ENCODE measurements around the gene PRC1. TPM values are rescaled to one million over a fixed set of nuclear protein-coding genes. Genes with fewer than 3 reads are reported as not detected.
"Not testable (repeated sequence)": the region's sequence is repeated elsewhere in the genome, so short reads cannot be mapped to it uniquely, and the experiment has no call there.

Gene PRC1
- total RNA-seq, 4 donors from 2014 or later: 12.1 to 31.0 (median 14.9) TPM

DNA sequence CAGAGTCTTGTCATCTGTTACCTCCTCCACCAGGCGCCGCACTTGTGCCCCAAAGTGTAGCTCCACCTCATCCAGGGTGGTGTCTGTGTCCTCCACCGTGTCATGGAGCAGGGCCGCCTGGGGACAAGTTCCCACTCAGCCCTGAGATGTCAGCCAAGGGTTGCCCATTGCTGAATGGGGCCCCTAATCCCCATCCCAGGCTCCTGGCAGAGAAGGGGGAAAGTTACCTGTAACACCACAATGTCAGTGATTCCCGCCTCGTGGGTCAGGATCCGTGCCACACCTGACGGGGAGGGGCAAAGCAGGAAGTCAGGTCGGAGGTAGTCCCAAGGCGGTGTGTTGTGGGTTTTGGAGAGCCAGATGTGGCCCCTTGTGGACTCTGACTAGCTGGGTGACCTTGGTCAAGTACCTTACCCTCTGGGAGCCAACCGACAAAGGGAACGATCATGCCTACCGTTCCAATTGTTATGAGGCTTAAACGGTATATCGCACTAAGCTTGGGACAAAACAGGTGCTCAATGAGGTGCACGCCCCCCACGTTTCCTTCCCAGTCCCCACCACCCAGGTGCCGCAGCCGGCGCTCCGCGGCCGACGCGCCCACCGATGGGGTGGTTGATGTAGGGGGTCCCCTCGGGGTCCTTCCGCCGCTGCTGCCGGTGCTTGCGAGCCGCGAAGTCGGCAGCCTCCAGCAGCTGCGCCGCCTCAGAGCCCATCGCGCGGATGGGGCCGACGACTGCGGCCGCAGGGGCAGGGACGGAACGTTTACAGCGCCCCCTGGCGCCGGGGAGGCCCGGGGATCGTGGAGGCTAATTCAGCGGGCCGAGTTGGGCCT, 62.3 kb downstream of the PRC1 start, which contains the start of gene HDDC3:
Gene HDDC3 (minus strand): TSS at position 722 of the 832 bp plus-strand sequence. CDS start 9 bp downstream, at position 713.
- Histone ChIP-seq H3K4me1 (peaks cover 0 to 66% (median 38%) of the 10 kb centered on the region in 4 donors), H3K27me3 (no peaks in the 10 kb centered on the region), H3K36me3 (no peaks in the 10 kb centered on the region), H3K4me3 (peak within 1 kb of the TSS; percentile 63 to 89 (median 71)), H3K27ac (peak within 1 kb of the TSS; percentile 63 to 95 (median 93)), H3K9me3 (no peaks in the 10 kb centered on the region)
- WGBS, 2 donors: 1 to 4% methylated on average over 18 to 26 of the region's 52 CpGs
- peak; percentile 77 to 85 for DNase-seq (ENCODE audit: low spot score in 2 of 2)
- TF ChIP-seq CTCF (IDR thresholded peaks at IDR 0.05): peak; percentile 91 to 97 (median 96)
- peak in 1 of 2 donors; percentile 43 for TF ChIP-seq POLR2A (IDR thresholded peaks at IDR 0.05)
- peak in 1 of 2 donors; percentile 77 for TF ChIP-seq EP300 (IDR thresholded peaks at IDR 0.05)

DNA sequence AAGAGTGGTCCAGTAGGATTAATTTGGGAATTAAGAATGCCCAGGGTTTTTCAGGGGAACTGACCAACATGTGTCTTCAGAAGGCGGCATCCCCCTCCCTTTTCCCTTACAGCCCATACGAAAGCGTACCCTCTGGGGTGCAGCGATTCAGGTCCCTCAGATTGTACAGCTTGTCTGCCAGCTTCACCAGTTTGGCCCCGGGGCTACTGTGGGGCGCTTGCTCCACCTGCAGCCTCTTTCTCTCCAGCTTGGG, 62.8 kb downstream of the PRC1 start:
- no peak for TF ChIP-seq EP300 (IDR thresholded peaks at IDR 0.05)
- TF ChIP-seq POLR2A (IDR thresholded peaks at IDR 0.05): no peak
- TF ChIP-seq CTCF (IDR thresholded peaks at IDR 0.05): no peak
- Histone ChIP-seq H3K27ac (peak overlapping the region; percentile 63 to 95 (median 93)), H3K4me1 (peaks cover 0 to 60% (median 38%) of the 10 kb centered on the region in 4 donors), H3K4me3 (peak overlapping the region; percentile 63 to 89 (median 71)), H3K9me3 (no peaks in the 10 kb centered on the region), H3K36me3 (no peaks in the 10 kb centered on the region), H3K27me3 (no peaks in the 10 kb centered on the region)
- DNase-seq (ENCODE audit: low spot score in 2 of 2): no peak
- 40 to 47% methylated on average over 6 of the region's 6 CpGs for WGBS, 2 donors

- 64 to 80% methylated on average over 15 of the region's 15 CpGs for WGBS, 2 donors
- Histone ChIP-seq H3K9me3 (no peaks in the 10 kb centered on the region), H3K4me1 (peaks cover 0 to 56% (median 34%) of the 10 kb centered on the region in 4 donors), H3K27ac (peak overlapping the region; percentile 67 to 95 (median 93)), H3K36me3 (no peaks in the 10 kb centered on the region), H3K4me3 (peak overlapping the region in 3 of 4 donors; percentile 65 to 75 (median 69)), H3K27me3 (no peaks in the 10 kb centered on the region)
- no peak for DNase-seq (ENCODE audit: low spot score in 2 of 2)
- TF ChIP-seq CTCF (IDR thresholded peaks at IDR 0.05) (no peak), EP300 (IDR thresholded peaks at IDR 0.05) (no peak), POLR2A (IDR thresholded peaks at IDR 0.05) (no peak)
Observed at GRCh38 chr15:90930861-90931574, 63.3 kb downstream of the PRC1 start.

DNA sequence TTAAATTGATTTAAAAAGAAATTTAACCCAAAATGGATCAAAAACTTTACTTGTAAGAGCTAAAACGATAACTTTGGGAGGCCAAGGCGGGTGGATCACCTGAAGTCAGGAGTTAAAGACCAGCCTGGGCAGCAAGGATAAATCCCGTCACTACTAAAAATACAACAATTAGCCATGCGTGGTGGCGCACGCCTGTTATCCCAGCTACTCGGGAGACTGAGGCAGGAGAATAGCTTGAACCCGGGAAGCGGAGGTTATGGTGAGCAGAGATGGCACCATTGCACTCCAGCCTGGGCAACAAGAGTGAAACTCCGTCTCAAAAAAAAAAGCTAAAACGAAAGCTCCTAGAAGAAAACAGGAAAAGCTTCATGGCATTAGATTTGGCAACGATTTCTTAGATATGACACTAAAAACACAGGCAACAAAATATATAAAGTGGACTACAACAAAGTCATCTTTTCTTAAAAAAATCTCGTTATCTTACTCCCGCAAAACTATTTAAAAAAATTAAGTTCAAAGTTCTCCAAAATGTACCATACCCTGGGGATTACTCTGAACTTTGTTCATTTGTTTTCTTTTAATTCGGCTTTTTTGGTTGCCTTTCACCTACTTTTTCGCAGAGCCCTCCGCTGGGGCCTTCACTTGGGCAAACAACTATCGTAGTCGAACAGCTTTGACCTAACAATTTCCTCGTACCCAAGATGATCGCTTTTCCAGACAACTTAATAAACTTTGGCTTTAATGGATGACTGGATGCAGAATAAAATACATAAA, 64.9 kb downstream of the PRC1 start:
- Histone ChIP-seq H3K4me1 (peaks cover 0 to 45% (median 25%) of the 10 kb centered on the region in 4 donors), H3K4me3 (peak overlapping the region; percentile 43 to 75 (median 61)), H3K27ac (peak overlapping the region; percentile 67 to 95 (median 93)), H3K9me3 (no peaks in the 10 kb centered on the region), H3K27me3 (no peaks in the 10 kb centered on the region), H3K36me3 (no peaks in the 10 kb centered on the region)
- 49 to 55% methylated on average over 21 of the region's 21 CpGs for WGBS, 2 donors
- DNase-seq (ENCODE audit: low spot score in 2 of 2): no peak
- TF ChIP-seq POLR2A (IDR thresholded peaks at IDR 0.05): no peak
- TF ChIP-seq EP300 (IDR thresholded peaks at IDR 0.05): no peak
- no peak for TF ChIP-seq CTCF (IDR thresholded peaks at IDR 0.05)

- not testable (repeated sequence) for H3K4me3 ChIP-seq; H3K9me3 ChIP-seq; DNase-seq (ENCODE audit: low spot score in 2 of 2); H3K27me3 ChIP-seq
- Histone ChIP-seq H3K27ac (peak overlapping the region in 1 of 4 donors; percentile 43), H3K36me3 (peaks cover 0 to 10% (median 0%) of the 10 kb centered on the region in 3 donors), H3K4me1 (peaks cover 0 to 32% (median 21%) of the 10 kb centered on the region in 4 donors)
- WGBS, 2 donors: 87 to 89% methylated on average over 7 of the region's 7 CpGs
Observed at GRCh38 chr15:90928106-90928505, 66.2 kb downstream of the PRC1 start.

- not testable (repeated sequence) for H3K27me3 ChIP-seq; H3K4me3 ChIP-seq; H3K9me3 ChIP-seq; DNase-seq (ENCODE audit: low spot score in 2 of 2); H3K27ac ChIP-seq
- WGBS, 2 donors: 87 to 91% methylated on average over 10 of the region's 10 CpGs
- Histone ChIP-seq H3K36me3 (peaks cover 0 to 15% (median 0%) of the 10 kb centered on the region in 3 donors), H3K4me1 (peaks cover 0 to 21% (median 17%) of the 10 kb centered on the region in 4 donors)
Observed at GRCh38 chr15:90926766-90927165, 67.6 kb downstream of the PRC1 start.
